ENCODE measurements around the gene MYMK.

DNA sequence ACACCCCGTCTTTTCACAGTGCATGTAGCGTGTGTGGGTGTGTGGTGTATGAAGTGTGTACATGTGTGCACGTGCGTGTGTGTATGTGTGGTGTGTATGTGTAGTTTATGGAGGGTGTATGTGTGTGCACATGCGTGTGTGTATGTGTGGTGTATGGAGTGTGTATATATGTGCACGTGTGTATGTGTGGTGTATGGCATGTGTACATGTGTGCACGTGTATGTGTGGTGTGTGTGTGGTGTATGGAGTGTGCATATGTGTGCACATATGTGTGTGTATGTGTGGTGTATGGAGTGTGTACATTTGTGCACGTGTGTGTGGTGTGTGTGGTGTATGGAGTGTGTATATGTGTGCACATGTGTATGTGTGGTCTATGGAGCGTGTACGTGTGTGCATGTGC is 13.2 kb downstream of the MYMK start:
- TF ChIP-seq POLR2A (IDR thresholded peaks at IDR 0.05) (no peak), CTCF (IDR thresholded peaks at IDR 0.05) (no peak)

Data from esophagus squamous epithelium (tissue), 4 donors.